Stimulated activated CD8-positive, alpha-beta memory T cell treated with anti-CD3 and anti-CD28 coated beads, Interleukin-7, amount 100 ng/mL, for 4 hours (primary cell): ENCODE measurements around the gene HNRNPDL.
"Not testable (repeated sequence)": the region's sequence is repeated elsewhere in the genome, so short reads cannot be mapped to it uniquely, and the experiment has no call there.

Experiments
- DNase-seq, 2 donors: peaks; one replicate each; pipeline ENCODE4 v3.0.0-alpha.2; 2020; ENCODE audit warnings: low read depth in 2 of 2

HNRNPDL gene

DNA sequence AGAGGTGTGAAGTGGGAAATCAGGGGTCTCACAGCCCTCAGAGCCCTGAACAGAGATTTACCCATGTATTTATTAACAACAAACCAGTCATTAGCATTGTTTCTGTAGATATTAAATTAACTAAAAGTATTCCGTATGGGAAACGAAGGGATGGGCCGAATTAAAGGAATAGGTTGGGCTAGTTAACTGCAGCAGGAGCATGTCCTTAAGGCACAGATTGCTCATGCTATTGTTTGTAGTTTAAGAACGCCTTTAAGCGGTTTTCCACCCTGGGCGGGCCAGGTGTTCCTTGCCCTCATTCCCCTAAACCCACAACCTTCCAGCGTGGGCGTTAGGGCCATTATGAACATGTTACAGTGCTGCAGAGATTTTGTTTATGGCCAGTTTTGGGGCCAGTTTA, 44.0 kb downstream of the HNRNPDL start:
- DNase-seq, result not testable (repeated sequence)

- no peak for DNase-seq
These were observed 47.5 kb downstream of the HNRNPDL start for GRCh38 chr4:82382751-82383150.

DNA sequence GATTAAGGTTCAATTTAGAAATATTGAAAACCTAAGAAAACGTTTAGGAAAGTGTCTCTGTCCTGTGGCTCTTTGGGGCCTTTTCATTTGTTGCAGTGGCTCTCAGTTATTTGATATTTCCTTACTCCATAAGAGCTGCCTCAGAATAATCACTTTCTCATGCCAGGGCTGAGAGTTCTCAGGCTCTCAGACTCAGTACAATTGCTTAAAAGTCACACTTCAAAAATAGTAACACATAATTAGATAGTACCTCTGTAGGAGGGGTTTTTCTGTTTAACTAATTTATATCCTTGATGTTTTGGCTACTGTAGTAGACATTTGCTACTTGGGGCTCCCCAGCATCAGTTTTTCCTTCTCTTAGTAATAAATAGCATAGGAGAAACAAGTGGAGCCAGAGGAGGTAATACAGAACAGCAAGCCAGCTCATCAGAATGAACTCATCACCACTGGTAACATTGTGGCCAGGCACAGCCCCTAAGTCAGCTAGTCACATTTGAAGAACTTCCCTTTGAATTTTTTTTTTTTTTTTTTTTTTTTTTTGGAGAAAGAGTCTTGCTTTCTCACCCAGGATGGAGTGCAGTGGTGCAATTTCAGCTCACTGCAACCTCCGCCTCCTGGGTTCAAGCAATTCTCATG, 48.5 kb downstream of the HNRNPDL start:
- DNase-seq, result no peak

- DNase-seq, result no peak
These were observed 49.0 kb downstream of the HNRNPDL start for GRCh38 chr4:82381235-82381634.

- no peak for DNase-seq
These were observed 49.4 kb downstream of the HNRNPDL start for GRCh38 chr4:82380831-82381230.

DNA sequence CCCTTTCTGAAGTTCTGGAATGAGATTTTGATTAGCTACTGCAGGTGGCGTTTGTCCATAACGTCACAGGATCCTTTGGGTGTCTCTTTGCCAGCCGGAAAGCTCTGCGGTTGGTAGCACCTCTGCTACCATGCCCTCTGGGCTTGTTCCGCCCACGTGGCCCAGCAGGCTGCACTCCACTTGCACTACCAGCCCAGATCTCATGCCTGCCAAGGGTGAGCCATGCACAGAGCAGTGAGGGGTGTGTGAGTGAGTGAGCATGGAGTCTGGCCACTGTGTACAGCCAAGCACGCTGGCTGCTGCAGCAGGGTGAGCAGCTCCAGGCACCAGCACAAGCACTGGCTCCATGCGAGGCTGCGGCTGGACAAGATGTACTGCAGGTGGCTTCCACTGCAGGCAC, 49.9 kb downstream of the HNRNPDL start:
- DNase-seq, result no peak

GRCh38 chr4:82376109-82376508, 54.2 kb downstream of the HNRNPDL start:
- no peak for DNase-seq

GRCh38 chr4:82373816-82374625, 56.2 kb downstream of the HNRNPDL start, which contains the start of gene HNRNPD:
TSS of gene HNRNPD (minus strand) at chr4:82373991. CDS start at chr4:82373678, 313 bp downstream.
- DNase-seq, result peak; percentile 90

- no peak for DNase-seq
These were observed 56.8 kb downstream of the HNRNPDL start for GRCh38 chr4:82373486-82373815.
